Trophoblast cell (in vitro differentiated cells and primary cell): ENCODE results near the gene SUN2.

ENCODE experiments used
- DNase-seq, 2 donors: peaks; one replicate each; pipeline ENCODE4 v3.0.0-alpha.2; 2016
- H2AFZ ChIP-seq: 2 replicates; pipeline ENCODE4 v1.6.1; 2013; ENCODE audit warnings: low read length, moderate library complexity, mild to moderate bottlenecking; ENCODE audit not compliant: insufficient read depth, poor library complexity
- H2AK5ac ChIP-seq: 2 replicates; pipeline ENCODE4 v1.6.1; 2013; ENCODE audit warnings: mild to moderate bottlenecking, low read length
- H2BK120ac ChIP-seq: 2 replicates; pipeline ENCODE4 v1.6.1; 2013; ENCODE audit warnings: low read length, mild to moderate bottlenecking, moderate library complexity; ENCODE audit not compliant: insufficient read depth, poor library complexity
- H2BK12ac ChIP-seq: 2 replicates; pipeline ENCODE4 v1.6.1; 2013; ENCODE audit warnings: mild to moderate bottlenecking, low read length, moderate library complexity
- H2BK5ac ChIP-seq: 2 replicates; pipeline ENCODE4 v1.6.1; 2013; ENCODE audit warnings: low read length, low read depth, moderate library complexity, mild to moderate bottlenecking; ENCODE audit not compliant: poor library complexity
- H3K14ac ChIP-seq: 2 replicates; pipeline ENCODE4 v1.6.1; 2013; ENCODE audit warnings: mild to moderate bottlenecking, low read length
- H3K18ac ChIP-seq: 2 replicates; pipeline ENCODE4 v1.6.1; 2013; ENCODE audit warnings: mild to moderate bottlenecking, low read length
- H3K23ac ChIP-seq: 2 replicates; pipeline ENCODE4 v1.6.1; 2013; ENCODE audit warnings: low read length
- H3K27ac ChIP-seq: 2 replicates; pipeline ENCODE4 v1.5.1; 2013; ENCODE audit warnings: low read depth, mild to moderate bottlenecking, inconsistent platforms, low read length, moderate library complexity
- H3K27me3 ChIP-seq: 2 replicates; pipeline ENCODE4 v1.6.1; 2013; ENCODE audit warnings: inconsistent platforms, mild to moderate bottlenecking, low read length, moderate library complexity; ENCODE audit not compliant: insufficient read depth
- H3K36me3 ChIP-seq, 2 experiments: 1 replicate in 1 of 2; 2 replicates in 1 of 2; pipeline ENCODE4 v1.6.1; 2013; ENCODE audit warnings: low read length in 2 of 2, mild to moderate bottlenecking in 2 of 2, moderate library complexity in 1 of 2; ENCODE audit not compliant: insufficient read depth in 2 of 2, control insufficient read depth in 1 of 2
- H3K4ac ChIP-seq: 2 replicates; pipeline ENCODE4 v1.6.1; 2013; ENCODE audit warnings: low read depth, mild to moderate bottlenecking, low read length, moderate library complexity
- H3K4me1 ChIP-seq, 2 experiments: 1 replicate in 1 of 2; 2 replicates in 1 of 2; pipeline ENCODE4 v1.6.1; 2013; ENCODE audit warnings: low read length in 2 of 2, mild to moderate bottlenecking in 2 of 2, moderate library complexity in 1 of 2; ENCODE audit not compliant: insufficient read depth in 2 of 2, control insufficient read depth in 1 of 2
- H3K4me2 ChIP-seq: 2 replicates; pipeline ENCODE4 v1.6.1; 2013; ENCODE audit warnings: inconsistent platforms, mild to moderate bottlenecking, low read length, moderate library complexity
- H3K4me3 ChIP-seq: 2 replicates; pipeline ENCODE4 v1.5.1; 2013; ENCODE audit warnings: mild to moderate bottlenecking, low read depth, low read length, inconsistent platforms
- H3K79me1 ChIP-seq: one replicate; pipeline ENCODE4 v1.6.1; 2013; ENCODE audit warnings: low read length
- H3K79me2 ChIP-seq: 2 replicates; pipeline ENCODE4 v1.6.1; 2013; ENCODE audit warnings: low read length, mild to moderate bottlenecking; ENCODE audit not compliant: control insufficient read depth, insufficient read depth, poor library complexity
- H3K9ac ChIP-seq: 2 replicates; pipeline ENCODE4 v1.6.1; 2013; ENCODE audit warnings: mild to moderate bottlenecking, low read length
- H3K9me3 ChIP-seq: 2 replicates; pipeline ENCODE4 v1.6.1; 2013; ENCODE audit warnings: low read depth, mild to moderate bottlenecking, control low read depth, inconsistent platforms, low read length; ENCODE audit not compliant: insufficient read depth
- H4K12ac ChIP-seq: 2 replicates; pipeline ENCODE4 v1.6.1; 2013; ENCODE audit warnings: low read depth, mild to moderate bottlenecking, low read length, moderate library complexity
- H4K8ac ChIP-seq: 2 replicates; pipeline ENCODE4 v1.6.1; 2013; ENCODE audit warnings: low read depth, mild to moderate bottlenecking, low read length, moderate library complexity
- H4K91ac ChIP-seq: one replicate; pipeline ENCODE4 v1.6.1; 2013; ENCODE audit warnings: low read depth, mild to moderate bottlenecking, low read length, moderate library complexity
- WGBS: extraction: QIAGEN DNeasy Blood & Tissue Kit; methylation state at CpG from one replicate; pipeline ENCODE4 v1.1.7; 2013; ENCODE audit warnings: missing lambda C conversion rate; ENCODE audit not compliant: insufficient read length, insufficient coverage; ENCODE audit errors: extremely low coverage; 5-methylcytosine and 5-hydroxymethylcytosine counted together

Gene SUN2

DNA sequence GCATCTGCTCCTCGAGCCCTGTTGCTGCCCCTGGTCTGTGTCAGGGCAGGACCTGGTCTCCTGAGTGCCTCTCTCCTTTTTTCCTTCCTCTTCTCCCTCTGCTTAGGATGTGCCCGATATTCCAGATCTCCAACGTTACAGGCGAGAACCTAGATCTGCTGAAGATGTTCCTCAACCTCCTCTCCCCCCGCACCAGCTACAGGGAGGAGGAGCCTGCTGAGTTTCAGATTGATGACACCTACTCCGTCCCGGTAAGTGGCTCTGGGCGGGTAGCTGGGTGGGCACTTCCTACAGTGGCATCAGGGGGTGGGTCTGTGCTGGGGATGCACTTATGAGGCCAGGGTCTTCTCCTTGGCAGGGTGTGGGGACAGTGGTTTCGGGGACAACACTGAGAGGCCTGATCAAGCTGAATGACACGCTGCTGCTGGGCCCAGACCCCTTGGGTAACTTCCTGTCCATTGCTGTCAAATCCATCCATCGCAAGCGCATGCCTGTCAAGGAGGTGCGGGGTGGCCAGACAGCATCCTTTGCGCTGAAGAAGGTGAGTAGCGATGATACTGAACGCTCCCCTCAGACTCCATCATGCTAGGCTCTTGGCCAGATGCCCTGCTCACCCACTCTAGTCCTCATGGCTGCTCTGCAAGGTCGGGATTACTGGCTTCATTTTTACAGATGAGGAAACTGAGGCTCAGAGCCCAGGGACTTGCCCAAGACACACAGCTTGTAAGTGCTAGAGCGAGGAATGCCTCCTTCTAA is 29.7 kb downstream of the SUN2 start:
- H3K4ac ChIP-seq: no peak overlapping the region
- no peak overlapping the region for H4K91ac ChIP-seq
- no peak overlapping the region for H3K27ac ChIP-seq
- no peak overlapping the region for H2BK5ac ChIP-seq
- H3K36me3 ChIP-seq: peaks cover 69 to 87% of the 10 kb centered on the region in 2 experiments
- no peak overlapping the region for H3K4me2 ChIP-seq
- DNase-seq: no peak
- H4K12ac ChIP-seq: no peak overlapping the region
- no CpG with 5 or more reads among the region's 18 CpGs for WGBS
- H3K18ac ChIP-seq: no peak overlapping the region
- H2BK120ac ChIP-seq: no peak overlapping the region
- no peak overlapping the region for H3K9ac ChIP-seq
- no peak overlapping the region for H3K23ac ChIP-seq
- no peak overlapping the region for H3K4me3 ChIP-seq
- no peak overlapping the region for H3K14ac ChIP-seq
- no peak overlapping the region for H2AFZ ChIP-seq
- H3K79me2 ChIP-seq: no peaks in the 10 kb centered on the region
- no peaks in the 10 kb centered on the region for H3K79me1 ChIP-seq
- H3K4me1 ChIP-seq: no peaks in the 10 kb centered on the region
- H4K8ac ChIP-seq: no peak overlapping the region
- H2AK5ac ChIP-seq: no peak overlapping the region
- H2BK12ac ChIP-seq: no peak overlapping the region
- no peaks in the 10 kb centered on the region for H3K27me3 ChIP-seq
- peaks cover 3% of the 10 kb centered on the region for H3K9me3 ChIP-seq

DNA sequence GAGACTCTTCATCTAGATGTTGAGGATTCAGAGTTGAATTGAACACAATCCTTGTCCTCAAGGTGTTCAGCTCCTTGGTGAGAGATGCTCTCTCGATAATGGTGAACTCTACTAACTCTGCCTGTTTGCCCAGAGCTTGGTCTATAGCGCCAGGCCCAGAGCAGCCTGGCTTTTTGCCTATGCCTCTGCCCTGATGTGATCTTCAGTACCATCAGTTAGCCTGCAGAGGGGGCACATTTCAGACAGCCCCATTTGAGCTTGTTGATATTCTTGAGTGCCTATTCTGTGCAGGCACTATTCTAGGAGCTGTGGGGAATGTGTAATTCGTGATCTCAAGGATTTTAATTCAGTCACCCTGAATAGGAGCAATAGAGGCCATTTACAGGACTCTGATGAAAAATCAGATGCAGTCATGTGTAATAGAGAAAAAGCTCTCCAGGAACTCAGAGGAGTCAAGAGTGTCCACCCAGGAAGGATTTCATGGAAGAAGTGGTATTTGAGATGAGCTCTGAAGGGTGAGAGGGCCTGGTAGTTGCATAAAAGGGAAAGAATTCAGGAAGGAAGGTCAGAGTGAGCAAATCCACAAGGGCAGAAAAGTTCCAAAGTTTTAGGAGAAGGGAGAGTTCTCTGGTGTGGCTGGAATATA is 30.7 kb downstream of the SUN2 start:
- Histone ChIP-seq H3K79me2 (no peaks in the 10 kb centered on the region), H2BK12ac (no peak overlapping the region), H3K27me3 (no peaks in the 10 kb centered on the region), H3K4ac (no peak overlapping the region), H3K27ac (no peak overlapping the region), H3K79me1 (no peaks in the 10 kb centered on the region), H3K9me3 (peaks cover 3% of the 10 kb centered on the region), H4K8ac (no peak overlapping the region), H3K4me3 (no peak overlapping the region), H2AFZ (no peak overlapping the region), H4K91ac (no peak overlapping the region), H4K12ac (no peak overlapping the region), H3K4me2 (no peak overlapping the region), H3K4me1 (no peaks in the 10 kb centered on the region), H2AK5ac (no peak overlapping the region), H2BK5ac (no peak overlapping the region), H3K18ac (no peak overlapping the region), H3K14ac (no peak overlapping the region), H3K9ac (no peak overlapping the region), H2BK120ac (no peak overlapping the region), H3K23ac (no peak overlapping the region), H3K36me3 (peaks cover 61 to 76% of the 10 kb centered on the region in 2 experiments)
- no CpG with 5 or more reads among the region's 3 CpGs for WGBS
- peak in 1 of 2 donors; percentile 47 for DNase-seq

DNA sequence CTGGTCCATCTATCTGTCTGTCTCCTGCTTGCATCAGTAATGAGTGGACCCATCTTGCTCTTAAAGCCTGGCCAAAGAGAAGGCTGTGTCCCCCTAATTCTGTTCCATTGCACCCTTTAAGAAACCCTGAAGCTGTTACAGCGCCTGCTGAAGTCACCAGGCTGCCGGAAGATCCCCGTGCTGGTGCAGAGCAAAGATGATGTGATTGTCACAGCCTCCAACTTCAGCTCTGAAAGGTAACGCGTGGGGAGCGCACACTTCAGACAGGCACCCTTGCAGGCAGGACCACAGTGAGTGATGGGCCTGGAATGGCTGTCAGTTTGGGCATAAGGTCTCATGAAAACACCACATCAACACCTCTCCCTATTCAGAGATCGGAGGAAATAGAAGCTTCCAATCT is 31.6 kb downstream of the SUN2 start:
- Histone ChIP-seq H2BK5ac (no peak overlapping the region), H3K27me3 (no peaks in the 10 kb centered on the region), H4K91ac (no peak overlapping the region), H2AFZ (no peak overlapping the region), H3K79me1 (no peaks in the 10 kb centered on the region), H3K4me2 (no peak overlapping the region), H3K14ac (no peak overlapping the region), H4K8ac (no peak overlapping the region), H2BK120ac (no peak overlapping the region), H3K79me2 (no peaks in the 10 kb centered on the region), H3K27ac (no peak overlapping the region), H2AK5ac (no peak overlapping the region), H3K23ac (no peak overlapping the region), H3K9ac (no peak overlapping the region), H4K12ac (no peak overlapping the region), H3K18ac (no peak overlapping the region), H2BK12ac (no peak overlapping the region), H3K36me3 (peaks cover 56 to 68% of the 10 kb centered on the region in 2 experiments), H3K9me3 (peaks cover 3% of the 10 kb centered on the region), H3K4me1 (no peaks in the 10 kb centered on the region), H3K4me3 (no peak overlapping the region), H3K4ac (no peak overlapping the region)
- no peak for DNase-seq
- WGBS: no CpG with 5 or more reads among the region's 7 CpGs

DNA sequence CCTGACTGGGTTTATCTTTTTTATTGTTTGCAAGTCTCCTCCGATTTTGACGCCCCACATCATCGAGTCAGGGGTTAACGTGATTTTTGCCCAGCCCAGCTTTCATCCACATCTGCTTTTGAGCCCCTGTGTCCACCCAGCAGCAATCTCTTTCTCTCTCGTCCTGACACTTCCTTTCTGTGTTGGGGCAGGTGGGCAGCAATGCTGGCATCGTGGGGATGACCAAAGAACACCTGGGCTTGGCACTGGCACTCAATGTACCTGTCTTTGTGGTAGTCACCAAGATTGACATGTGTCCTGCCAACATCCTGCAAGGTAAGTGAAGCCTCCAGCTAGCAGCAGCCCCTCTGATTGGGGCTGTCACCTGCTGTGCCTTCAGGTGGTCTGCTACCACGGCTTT is 34.2 kb downstream of the SUN2 start:
- H4K91ac ChIP-seq: no peak overlapping the region
- no CpG with 5 or more reads among the region's 7 CpGs for WGBS
- H2BK12ac ChIP-seq: no peak overlapping the region

More for the DNA sequence above, 34.2 kb downstream of the SUN2 start:
- no peak overlapping the region for H2BK5ac ChIP-seq
- no peak for DNase-seq
- H4K12ac ChIP-seq: no peak overlapping the region
- no peak overlapping the region for H2AK5ac ChIP-seq
- H2BK120ac ChIP-seq: no peak overlapping the region
- H3K27ac ChIP-seq: no peak overlapping the region
- no peak overlapping the region for H3K4me3 ChIP-seq
- H3K4me2 ChIP-seq: no peak overlapping the region
- H3K27me3 ChIP-seq: no peaks in the 10 kb centered on the region
- no peak overlapping the region for H3K14ac ChIP-seq
- no peak overlapping the region for H3K4ac ChIP-seq
- no peak overlapping the region for H3K9ac ChIP-seq
- no peak overlapping the region for H4K8ac ChIP-seq
- peaks cover 0 to 2% of the 10 kb centered on the region in 2 experiments for H3K4me1 ChIP-seq
- no peaks in the 10 kb centered on the region for H3K9me3 ChIP-seq
- no peak overlapping the region for H3K18ac ChIP-seq
- no peak overlapping the region for H3K23ac ChIP-seq
- H3K36me3 ChIP-seq: peaks cover 42 to 49% of the 10 kb centered on the region in 2 experiments
- H2AFZ ChIP-seq: no peak overlapping the region
- H3K79me1 ChIP-seq: no peaks in the 10 kb centered on the region
- no peaks in the 10 kb centered on the region for H3K79me2 ChIP-seq
